Measurements from ENCODE around the gene OPRD1.
"Not testable (repeated sequence)": the region's sequence is repeated elsewhere in the genome, so short reads cannot be mapped to it uniquely, and the experiment has no call there.

The OPRD1 gene

GRCh38 chr1:28848416-28848815 is 36.4 kb downstream of the OPRD1 start:
- no peak for DNase-seq

GRCh38 chr1:28853093-28853742 is 41.2 kb downstream of the OPRD1 start:
- DNase-seq, result no peak

- DNase-seq, result not testable (repeated sequence)
These were observed 42.4 kb downstream of the OPRD1 start for GRCh38 chr1:28854406-28854805.

- peak in 1 of 2 experiments; percentile 26 for DNase-seq
These were observed 43.1 kb downstream of the OPRD1 start for GRCh38 chr1:28855046-28855445.

GRCh38 chr1:28855469-28855951 is 43.5 kb downstream of the OPRD1 start:
- no peak for DNase-seq

GRCh38 chr1:28855969-28856368 is 44.0 kb downstream of the OPRD1 start:
- no peak for DNase-seq

GRCh38 chr1:28860332-28861073 is 48.5 kb downstream of the OPRD1 start:
- DNase-seq, result no peak

- DNase-seq, result no peak
These were observed 50.8 kb downstream of the OPRD1 start for GRCh38 chr1:28862571-28863403.

- DNase-seq, result no peak
These were observed 52.7 kb downstream of the OPRD1 start for GRCh38 chr1:28864695-28865094.

GRCh38 chr1:28865997-28866650 is 54.2 kb downstream of the OPRD1 start:
- DNase-seq, result peak; percentile 60 to 63

GRCh38 chr1:28867850-28868249 is 55.9 kb downstream of the OPRD1 start:
- DNase-seq, result no peak

- DNase-seq, result no peak
These were observed 58.0 kb downstream of the OPRD1 start for GRCh38 chr1:28869952-28870351.

GRCh38 chr1:28871631-28872401 is 59.8 kb downstream of the OPRD1 start:
- no peak for DNase-seq

- not testable (repeated sequence) for DNase-seq
These were observed 63.2 kb downstream of the OPRD1 start for GRCh38 chr1:28875134-28875533.

GRCh38 chr1:28877132-28877781 is 65.3 kb downstream of the OPRD1 start:
- DNase-seq, result peak; percentile 82 to 92

GRCh38 chr1:28878796-28879195 is 66.8 kb downstream of the OPRD1 start:
- no peak for DNase-seq

- peak; percentile 84 to 88 for DNase-seq
These were observed 70.1 kb downstream of the OPRD1 start for GRCh38 chr1:28882009-28882628.

GRCh38 chr1:28883242-28883616 is 71.3 kb downstream of the OPRD1 start:
- DNase-seq, result no peak

- no peak for DNase-seq
These were observed 73.5 kb downstream of the OPRD1 start for GRCh38 chr1:28885472-28885877.

- peak; percentile 33 to 43 for DNase-seq
These were observed 74.2 kb downstream of the OPRD1 start for GRCh38 chr1:28885977-28886730.

Data from Kasumi-1 (cell line).